Peyer's patch (tissue), 4 donors: ENCODE data around the gene KCNB1.

Experiments
- CTCF ChIP-seq, 6 experiments: fragments of 450-650 bp in 4 of 6; fragments of 200-600 bp in 2 of 6; sonication (generic) in 1 of 6; IDR thresholded peaks; one replicate each; pipeline ENCODE4 v1.5.1; 2017 to 2019; ENCODE audit warnings: antibody characterized with exemption in 6 of 6, mild to moderate bottlenecking in 3 of 6, moderate library complexity in 1 of 6
- POLR2A ChIP-seq, 2 donors: fragments of 450-650 bp; IDR thresholded peaks; one replicate each; pipeline ENCODE4 v1.5.1; 2017; ENCODE audit warnings: antibody characterized with exemption in 2 of 2, mild to moderate bottlenecking in 2 of 2, moderate library complexity in 2 of 2

- TF ChIP-seq CTCF (IDR thresholded peaks at IDR 0.05) (no peak), POLR2A (IDR thresholded peaks at IDR 0.05) (no peak)
Observed at GRCh38 chr20:49466114-49466912, 16.2 kb downstream of the KCNB1 start.
